Stimulated activated CD4-positive, alpha-beta T cell treated with anti-CD3 and anti-CD28 coated beads, Interleukin-2, amount 100 ng/mL, for 4 hours (primary cell): Measurements from ENCODE around the gene SLC25A18.

ENCODE experiments used
- DNase-seq: peaks from one replicate; pipeline ENCODE4 v3.0.0-alpha.2; 2020; ENCODE audit warnings: low read depth

Gene SLC25A18

GRCh38 chr22:17570851-17571631 is 7.7 kb downstream of the SLC25A18 start:
- DNase-seq, result no peak

DNA sequence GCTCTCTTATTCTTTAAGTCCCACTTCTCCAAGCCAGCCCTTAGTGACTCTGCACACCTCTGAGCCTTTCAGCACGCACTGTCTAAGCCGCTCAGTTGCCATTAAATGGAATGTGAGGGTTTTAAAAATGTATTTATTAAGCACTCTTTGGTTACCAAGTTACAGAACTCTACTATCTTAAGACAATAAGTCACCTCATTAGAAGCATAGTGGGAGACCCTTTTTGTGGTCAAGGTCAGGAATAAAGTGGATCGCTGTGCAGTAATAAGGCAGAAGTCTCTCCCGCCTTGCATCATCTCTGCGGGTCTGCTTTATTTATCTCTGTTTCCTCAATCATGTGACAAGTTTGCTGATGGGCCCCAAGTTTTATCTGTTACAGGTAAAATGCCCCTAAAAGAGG is 11.9 kb downstream of the SLC25A18 start:
- DNase-seq, result no peak

DNA sequence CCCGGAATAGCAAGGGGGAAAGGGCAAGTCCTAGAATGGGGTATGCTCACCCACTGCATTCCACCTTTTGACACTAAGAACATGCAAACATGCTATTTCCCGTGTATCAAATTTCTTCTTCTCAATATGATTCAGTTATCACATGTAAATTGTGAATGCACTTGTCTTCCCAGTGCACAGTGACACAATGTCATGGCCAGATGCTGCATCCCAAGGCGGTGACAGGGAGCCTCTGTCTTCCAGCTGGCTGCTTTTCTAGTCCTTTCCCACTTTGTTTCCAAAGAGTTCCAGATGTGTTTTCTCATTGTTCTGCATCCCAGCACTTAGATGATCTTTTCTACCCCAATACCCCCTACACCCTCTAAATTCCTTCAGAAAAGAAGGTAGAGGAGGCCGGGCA is 12.4 kb downstream of the SLC25A18 start:
- no peak for DNase-seq

DNA sequence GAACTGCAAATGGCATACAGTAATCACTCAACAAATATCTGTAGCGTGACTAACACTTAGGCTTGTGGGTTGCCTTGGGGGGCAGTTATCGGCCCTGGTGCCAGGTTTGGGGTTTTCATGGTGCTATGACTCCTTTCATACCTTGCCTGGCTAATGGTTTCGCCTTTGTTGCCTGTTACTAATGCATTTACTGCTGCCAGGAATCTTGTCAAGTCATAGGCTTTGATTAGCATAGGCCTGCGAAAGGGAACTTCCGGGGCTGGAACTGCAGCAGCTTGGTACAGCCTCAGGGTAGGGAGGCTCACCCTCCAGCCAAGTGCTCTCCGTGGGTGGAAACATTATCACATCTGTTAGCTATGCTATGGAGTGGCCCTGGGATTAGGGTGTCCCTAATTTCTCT is 13.2 kb downstream of the SLC25A18 start:
- no peak for DNase-seq

- no peak for DNase-seq
These were observed 14.9 kb downstream of the SLC25A18 start for GRCh38 chr22:17578136-17578754.

- no peak for DNase-seq
These were observed 16.3 kb downstream of the SLC25A18 start for GRCh38 chr22:17579535-17579981.

DNA sequence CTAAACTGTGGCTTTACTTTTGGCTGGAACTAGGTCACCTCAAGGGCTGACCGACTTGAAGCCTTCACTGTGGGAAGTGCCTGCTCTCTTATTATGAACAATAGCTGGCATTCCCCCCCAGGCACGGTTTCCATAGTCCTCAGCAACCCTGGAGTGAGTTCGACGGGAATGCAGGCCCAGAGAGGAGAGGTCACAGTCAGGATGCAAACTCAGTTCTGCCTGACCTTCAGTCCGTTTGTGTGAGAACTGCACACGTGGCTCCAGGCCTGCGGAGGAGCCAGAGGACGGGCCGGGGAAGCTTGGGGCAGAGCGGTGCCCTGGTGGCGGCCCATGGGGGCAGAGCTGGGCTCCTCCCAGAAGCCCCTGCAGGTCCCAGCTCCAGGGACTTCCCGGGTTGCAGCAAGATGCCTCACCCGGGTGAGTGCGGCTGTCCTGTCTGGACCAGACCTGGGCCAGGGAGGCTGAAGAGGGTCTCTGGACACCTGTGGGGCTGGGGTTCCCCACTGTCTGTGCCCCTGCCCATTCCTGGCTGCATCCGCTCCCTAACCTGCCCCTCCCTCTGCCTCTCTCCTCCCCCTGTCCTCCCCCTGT is 17.2 kb downstream of the SLC25A18 start:
- no peak for DNase-seq

- no peak for DNase-seq
These were observed 17.8 kb downstream of the SLC25A18 start for GRCh38 chr22:17581056-17581455.

DNA sequence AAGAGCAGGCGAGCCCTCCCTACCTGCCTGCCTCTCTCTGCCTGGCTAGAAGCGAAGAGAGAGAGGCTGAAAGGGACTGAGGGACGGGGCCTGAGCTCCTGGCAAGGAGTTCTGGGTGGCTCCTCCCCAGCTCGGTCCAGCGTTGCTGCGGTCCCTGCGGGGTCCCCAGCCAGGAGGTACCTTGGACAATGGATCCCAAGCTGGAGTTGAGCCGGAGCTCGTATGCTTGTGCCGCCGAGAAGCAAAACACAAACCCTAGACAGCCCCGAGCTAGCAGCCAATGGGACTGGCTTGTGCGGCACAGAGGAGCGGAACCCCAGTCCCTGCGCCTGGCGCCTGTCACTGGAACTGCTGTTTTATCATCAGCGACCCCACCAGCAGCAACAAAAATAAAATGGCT is 18.3 kb downstream of the SLC25A18 start:
- DNase-seq, result no peak

GRCh38 chr22:17583151-17583550 is 19.9 kb downstream of the SLC25A18 start:
- no peak for DNase-seq

GRCh38 chr22:17586831-17587440 is 23.6 kb downstream of the SLC25A18 start:
- no peak for DNase-seq

DNA sequence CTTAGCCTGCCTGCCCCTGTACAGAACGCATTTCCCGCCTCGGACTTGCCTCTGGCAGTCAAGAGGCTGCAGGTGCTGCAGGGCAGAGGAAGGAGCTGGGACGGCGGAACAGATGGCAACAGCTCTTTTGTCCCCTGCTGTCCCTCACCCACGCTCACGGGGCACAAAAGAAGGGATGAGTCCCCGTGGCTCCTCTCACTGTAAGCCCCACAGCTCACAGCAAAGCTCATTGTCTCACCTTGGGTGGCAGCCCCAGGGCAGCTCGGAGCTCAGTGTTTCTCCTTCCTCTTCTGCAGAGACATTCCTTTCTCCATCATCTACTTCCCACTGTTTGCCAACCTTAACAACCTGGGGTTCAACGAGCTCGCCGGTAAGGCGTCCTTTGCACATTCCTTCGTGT is 24.3 kb downstream of the SLC25A18 start:
- DNase-seq, result no peak

GRCh38 chr22:17588606-17589005 is 25.3 kb downstream of the SLC25A18 start:
- DNase-seq, result no peak

DNA sequence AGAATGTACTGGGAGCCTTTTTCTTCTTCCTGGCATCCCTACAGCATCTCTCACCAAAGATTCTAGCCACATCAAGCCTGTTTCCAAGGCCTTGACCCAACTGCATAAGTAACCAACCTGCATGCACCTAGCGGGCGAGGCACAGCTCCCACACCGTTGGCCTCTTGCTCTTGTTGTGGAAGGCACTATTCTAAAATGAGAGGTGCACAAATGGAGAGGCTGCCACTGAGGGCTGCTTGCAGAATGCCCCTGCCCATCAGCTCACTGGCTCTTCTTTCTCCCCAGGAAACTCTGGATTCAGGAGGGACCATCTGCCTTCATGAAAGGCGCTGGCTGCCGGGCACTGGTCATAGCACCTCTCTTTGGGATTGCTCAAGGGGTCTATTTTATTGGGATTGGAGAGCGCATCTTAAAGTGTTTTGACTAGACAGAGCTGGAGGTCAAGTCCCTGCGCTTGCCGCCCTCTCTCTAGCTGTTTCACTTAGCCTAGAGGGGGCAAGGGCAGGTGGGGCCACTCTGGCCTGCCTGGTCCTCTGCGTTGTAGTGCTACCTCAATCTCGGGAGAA is 26.6 kb downstream of the SLC25A18 start:
- DNase-seq, result no peak

DNA sequence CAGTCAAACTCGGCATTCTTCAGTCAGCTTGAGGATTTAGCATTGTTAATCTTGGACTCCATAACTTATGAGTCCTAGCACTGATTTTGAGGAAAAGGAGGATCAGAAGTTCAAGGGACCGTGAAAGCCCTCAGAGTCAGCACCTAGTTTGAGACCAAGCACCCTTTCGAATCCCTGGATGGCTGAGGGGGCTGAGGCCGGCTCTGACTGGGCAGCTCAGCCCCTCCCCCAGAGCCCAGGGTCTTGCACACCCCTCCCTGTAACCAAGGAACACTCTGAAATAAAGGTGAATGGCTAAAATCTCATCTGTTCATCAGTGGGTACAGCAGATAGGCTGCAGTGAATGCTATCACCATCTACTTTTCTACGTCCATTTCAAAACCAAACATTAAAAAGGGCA is 27.3 kb downstream of the SLC25A18 start:
- no peak for DNase-seq

GRCh38 chr22:17592201-17592600 is 28.9 kb downstream of the SLC25A18 start:
- DNase-seq, result no peak

- DNase-seq, result no peak
These were observed 32.9 kb downstream of the SLC25A18 start for GRCh38 chr22:17596226-17596625.

GRCh38 chr22:17597217-17597616 is 33.9 kb downstream of the SLC25A18 start:
- no peak for DNase-seq

- no peak for DNase-seq
These were observed 35.0 kb downstream of the SLC25A18 start for GRCh38 chr22:17598318-17598717.

- DNase-seq, result no peak
These were observed 37.7 kb downstream of the SLC25A18 start for GRCh38 chr22:17601031-17601430.

DNA sequence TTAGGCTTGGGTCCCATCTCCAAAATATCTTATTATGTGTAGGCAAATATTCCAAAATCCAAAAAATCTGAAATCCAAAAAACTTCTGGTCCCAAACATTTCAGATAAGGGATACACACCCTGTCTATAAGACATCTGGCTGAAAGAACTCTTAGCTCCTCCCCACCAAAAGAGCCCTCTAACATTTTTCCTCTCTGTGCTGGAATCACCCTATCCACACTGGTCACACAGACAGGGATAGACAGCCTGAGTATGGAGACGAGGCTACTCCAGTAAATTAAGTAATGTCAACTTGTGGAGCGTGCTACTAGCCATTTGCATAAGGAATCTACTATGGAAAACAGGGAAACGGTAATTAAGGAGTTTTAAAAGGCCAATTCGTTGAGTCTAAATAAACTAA is 40.4 kb downstream of the SLC25A18 start:
- DNase-seq, result no peak

- DNase-seq, result no peak
These were observed 43.2 kb downstream of the SLC25A18 start for GRCh38 chr22:17606496-17606895.
